Endodermal cell (in vitro differentiated cells): Measurements from ENCODE around the gene LGI4. TPM values are rescaled to one million over a fixed set of nuclear protein-coding genes. Genes with fewer than 3 reads are reported as not detected.

Experiments used
- DNase-seq: peaks from one replicate; pipeline ENCODE4 v3.0.0-alpha.2; 2017
- H3K27ac ChIP-seq: 2 replicates; pipeline ENCODE4 v1.5.1; 2013; ENCODE audit warnings: mild to moderate bottlenecking, low read depth, low read length, moderate library complexity
- H3K27me3 ChIP-seq: 2 replicates; pipeline ENCODE4 v1.6.1; 2013; ENCODE audit warnings: mild to moderate bottlenecking, low read length, moderate library complexity; ENCODE audit not compliant: insufficient read depth, control insufficient read depth, poor library complexity, severe bottlenecking
- H3K36me3 ChIP-seq: 2 replicates; pipeline ENCODE4 v1.7.0; 2013; ENCODE audit warnings: mild to moderate bottlenecking, low read length, moderate library complexity; ENCODE audit not compliant: control insufficient read depth, insufficient read depth
- H3K4me1 ChIP-seq: one replicate; pipeline ENCODE4 v1.7.0; 2013; ENCODE audit warnings: low read length; ENCODE audit not compliant: control insufficient read depth, insufficient read depth
- H3K4me3 ChIP-seq: 2 replicates; pipeline ENCODE4 v1.5.1; 2013; ENCODE audit warnings: mild to moderate bottlenecking, low read length, moderate library complexity
- H3K9ac ChIP-seq: 2 replicates; pipeline ENCODE4 v1.6.1; 2013; ENCODE audit warnings: mild to moderate bottlenecking, low read length, moderate library complexity; ENCODE audit not compliant: poor library complexity, severe bottlenecking; ENCODE audit errors: extremely low read depth
- H3K9me3 ChIP-seq: 2 replicates; pipeline ENCODE4 v1.6.1; 2013; ENCODE audit warnings: mild to moderate bottlenecking, low read length, moderate library complexity; ENCODE audit not compliant: control insufficient read depth
- H3K27ac Mint-ChIP-seq: 2 replicates; pipeline ENCODE4 v1.8.0; 2020; ENCODE audit warnings: mixed read lengths
- H3K27me3 Mint-ChIP-seq: 2 replicates; pipeline ENCODE4 v1.8.0; 2021; ENCODE audit warnings: mild to moderate bottlenecking, mixed read lengths; ENCODE audit not compliant: insufficient read depth
- H3K36me3 Mint-ChIP-seq: 2 replicates; pipeline ENCODE4 v1.8.0; 2020; ENCODE audit warnings: low read depth, mixed read lengths
- H3K4me1 Mint-ChIP-seq: 2 replicates; pipeline ENCODE4 v1.8.0; 2020; ENCODE audit warnings: mixed read lengths
- H3K4me3 Mint-ChIP-seq: 2 replicates; pipeline ENCODE4 v1.8.0; 2020; ENCODE audit warnings: mild to moderate bottlenecking, moderate library complexity, mixed read lengths
- H3K9me3 Mint-ChIP-seq: 2 replicates; pipeline ENCODE4 v1.8.0; 2020; ENCODE audit warnings: mild to moderate bottlenecking, mixed read lengths
- WGBS, 2 experiments: methylation state at CpG; one replicate each; pipeline versions ENCODE4 v1.1.5 to v1.1.7; 2013; ENCODE audit warnings: missing lambda C conversion rate in 2 of 2, mixed read lengths in 1 of 2; ENCODE audit not compliant: insufficient coverage in 1 of 2, insufficient read length in 1 of 2; 5-methylcytosine and 5-hydroxymethylcytosine counted together
- total RNA-seq, 2 donors: library from RNA; stranded (reverse); fragmentation: NEBNext Ultra II Directional in 1 of 2; extraction: Animal tissue kit (Norgen Biotek cat#: 25700) in 1 of 2; gene quantifications; 2 replicates in 1 of 2; 3 replicates in 1 of 2; pipeline ENCODE4 v1.2.1, GENCODE V29; 2021
- TF ChIP-seq, protein P1 (sequence below): fragments of 200-600 bp; sonication (generic); conservative IDR thresholded peaks from 2 replicates; pipeline ENCODE4 v1.5.0; 2021; ENCODE audit warnings: antibody characterized with exemption, mild to moderate bottlenecking

LGI4 gene
- total RNA-seq, 2 donors from 2014 or later, result 0.27 to 0.37 TPM

DNA sequence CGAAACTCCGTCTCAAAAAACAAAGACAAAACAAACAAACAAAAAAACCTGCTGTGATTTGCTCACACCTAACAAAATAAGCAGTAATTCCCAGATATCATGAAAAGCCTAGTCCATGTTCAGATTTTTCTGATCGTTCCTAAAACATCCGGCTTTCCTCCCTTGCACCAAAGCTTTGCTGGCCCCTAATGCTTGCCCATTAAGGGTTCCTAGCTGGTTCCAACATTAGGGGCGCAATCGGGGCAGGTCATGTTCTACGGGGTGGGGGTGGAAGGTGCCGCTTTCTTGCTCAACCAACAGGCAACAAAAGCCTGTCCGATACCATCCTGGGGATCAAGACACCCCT lies 44.7 kb downstream of the LGI4 start:
- TF ChIP-seq, protein P1, sequence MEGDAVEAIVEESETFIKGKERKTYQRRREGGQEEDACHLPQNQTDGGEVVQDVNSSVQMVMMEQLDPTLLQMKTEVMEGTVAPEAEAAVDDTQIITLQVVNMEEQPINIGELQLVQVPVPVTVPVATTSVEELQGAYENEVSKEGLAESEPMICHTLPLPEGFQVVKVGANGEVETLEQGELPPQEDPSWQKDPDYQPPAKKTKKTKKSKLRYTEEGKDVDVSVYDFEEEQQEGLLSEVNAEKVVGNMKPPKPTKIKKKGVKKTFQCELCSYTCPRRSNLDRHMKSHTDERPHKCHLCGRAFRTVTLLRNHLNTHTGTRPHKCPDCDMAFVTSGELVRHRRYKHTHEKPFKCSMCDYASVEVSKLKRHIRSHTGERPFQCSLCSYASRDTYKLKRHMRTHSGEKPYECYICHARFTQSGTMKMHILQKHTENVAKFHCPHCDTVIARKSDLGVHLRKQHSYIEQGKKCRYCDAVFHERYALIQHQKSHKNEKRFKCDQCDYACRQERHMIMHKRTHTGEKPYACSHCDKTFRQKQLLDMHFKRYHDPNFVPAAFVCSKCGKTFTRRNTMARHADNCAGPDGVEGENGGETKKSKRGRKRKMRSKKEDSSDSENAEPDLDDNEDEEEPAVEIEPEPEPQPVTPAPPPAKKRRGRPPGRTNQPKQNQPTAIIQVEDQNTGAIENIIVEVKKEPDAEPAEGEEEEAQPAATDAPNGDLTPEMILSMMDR, result no peak
- Histone ChIP-seq H3K9ac (no peak overlapping the region), H3K9me3 (no peaks in the 10 kb centered on the region), H3K27ac (no peak overlapping the region), H3K4me3 (no peak overlapping the region), H3K4me1 (no peaks in the 10 kb centered on the region), H3K36me3 (no peaks in the 10 kb centered on the region), H3K27me3 (no peaks in the 10 kb centered on the region)
- WGBS, 2 experiments, result 82 to 85% methylated on average over 4 to 9 of the region's 9 CpGs
- DNase-seq, result no peak
- Mint-ChIP-seq H3K36me3 (no peaks in the 10 kb centered on the region), H3K27ac (no peak overlapping the region), H3K9me3 (no peaks in the 10 kb centered on the region), H3K27me3 (no peaks in the 10 kb centered on the region), H3K4me3 (no peak overlapping the region), H3K4me1 (peaks cover 1% of the 10 kb centered on the region)

GRCh38 chr19:35089554-35089953 lies 45.3 kb downstream of the LGI4 start:
- no peaks in the 10 kb centered on the region for H3K36me3 ChIP-seq
- Mint-ChIP-seq H3K36me3 (no peaks in the 10 kb centered on the region), H3K27ac (no peak overlapping the region), H3K27me3 (no peaks in the 10 kb centered on the region), H3K4me3 (no peak overlapping the region), H3K9me3 (no peaks in the 10 kb centered on the region), H3K4me1 (peaks cover 1% of the 10 kb centered on the region)
- TF ChIP-seq, protein P1, result no peak
- WGBS, 2 experiments, result 94% methylated on average over 7 of the region's 8 CpGs; no CpG with 5 or more reads in 1 of the 2 experiments
- no peaks in the 10 kb centered on the region for H3K9me3 ChIP-seq
- no peaks in the 10 kb centered on the region for H3K4me1 ChIP-seq
- H3K9ac ChIP-seq, result no peak overlapping the region
- H3K27me3 ChIP-seq, result no peaks in the 10 kb centered on the region
- H3K27ac ChIP-seq, result no peak overlapping the region
- no peak overlapping the region for H3K4me3 ChIP-seq
- no peak for DNase-seq

- TF ChIP-seq, protein P1, result no peak
- H3K36me3 Mint-ChIP-seq, result no peaks in the 10 kb centered on the region
- no peak overlapping the region for H3K4me3 Mint-ChIP-seq
- no peak overlapping the region for H3K4me3 ChIP-seq
- H3K27me3 ChIP-seq, result no peaks in the 10 kb centered on the region
- WGBS, 2 experiments, result 88 to 89% methylated on average over 6 to 8 of the region's 8 CpGs
- no peaks in the 10 kb centered on the region for H3K9me3 Mint-ChIP-seq
- no peak overlapping the region for H3K9ac ChIP-seq
- H3K9me3 ChIP-seq, result no peaks in the 10 kb centered on the region
- no peaks in the 10 kb centered on the region for H3K27me3 Mint-ChIP-seq
- no peak overlapping the region for H3K27ac ChIP-seq
- no peak for DNase-seq
- no peak overlapping the region for H3K27ac Mint-ChIP-seq
- H3K36me3 ChIP-seq, result no peaks in the 10 kb centered on the region
- H3K4me1 Mint-ChIP-seq, result peaks cover 1% of the 10 kb centered on the region
- no peaks in the 10 kb centered on the region for H3K4me1 ChIP-seq
These were observed 46.5 kb downstream of the LGI4 start for GRCh38 chr19:35088131-35088913.
